CD14-positive monocyte (primary cell): ENCODE data around the gene RXRG. TPM values are rescaled to one million over a fixed set of nuclear protein-coding genes. Genes with fewer than 3 reads are reported as not detected.

Experiments
- DNase-seq, 3 donors: peaks; one replicate each; pipeline ENCODE4 v3.0.0-alpha.2; 2011 to 2022
- H2AFZ ChIP-seq: 2 replicates; pipeline ENCODE4 v1.6.0; 2012; ENCODE audit warnings: mild to moderate bottlenecking, low read depth, low read length, inconsistent platforms; ENCODE audit not compliant: insufficient read depth, poor library complexity, severe bottlenecking
- H3K27ac ChIP-seq, 2 donors: 1 replicate in 1 of 2; 2 replicates in 1 of 2; pipeline ENCODE4 v1.5.1; 2012 to 2013; ENCODE audit warnings: low read length in 2 of 2, control low read depth in 1 of 2, inconsistent platforms in 1 of 2, low read depth in 1 of 2, mild to moderate bottlenecking in 1 of 2
- H3K27me3 ChIP-seq, 2 donors: one replicate each; pipeline versions ENCODE4 v1.6.0 to v1.6.1; 2011 to 2013; ENCODE audit warnings: low read length in 2 of 2; ENCODE audit not compliant: control insufficient read depth in 2 of 2, insufficient read depth in 2 of 2
- H3K36me3 ChIP-seq, 2 donors: replicated peaks in 1 of 2; 1 replicate in 1 of 2; 2 replicates in 1 of 2; pipeline versions ENCODE4 v1.5.1 to v1.6.1; 2012 to 2013; ENCODE audit warnings: low read length in 2 of 2, control low read depth in 1 of 2, inconsistent platforms in 1 of 2, mild to moderate bottlenecking in 1 of 2; ENCODE audit not compliant: insufficient read depth in 2 of 2, control insufficient read depth in 1 of 2
- H3K4me1 ChIP-seq, 2 donors: 1 replicate in 1 of 2; 2 replicates in 1 of 2; pipeline versions ENCODE4 v1.5.1 to v1.6.1; 2012 to 2013; ENCODE audit warnings: low read length in 2 of 2, control low read depth in 1 of 2, inconsistent platforms in 1 of 2, mild to moderate bottlenecking in 1 of 2, moderate library complexity in 1 of 2; ENCODE audit not compliant: insufficient read depth in 2 of 2, control insufficient read depth in 1 of 2
- H3K4me2 ChIP-seq: replicated peaks from 2 replicates; pipeline ENCODE3; 2012; ENCODE audit warnings: low read length, moderate library complexity, mild to moderate bottlenecking; ENCODE audit not compliant: poor library complexity, severe bottlenecking; ENCODE audit errors: extremely low read depth
- H3K4me3 ChIP-seq, 3 experiments: fragments of 200-600 bp in 1 of 3; sonication (generic) in 1 of 3; replicated peaks in 1 of 3; 1 replicate in 2 of 3; 2 replicates in 1 of 3; pipeline ENCODE4 v1.5.1; 2011 to 2013; ENCODE audit warnings: low read length in 3 of 3, mild to moderate bottlenecking in 3 of 3, control low read depth in 2 of 3, low read depth in 2 of 3, inconsistent platforms in 1 of 3, moderate library complexity in 1 of 3
- H3K79me2 ChIP-seq: 2 replicates; pipeline ENCODE4 v1.6.0; 2012; ENCODE audit warnings: mild to moderate bottlenecking, control low read depth, inconsistent platforms, low read length, moderate library complexity; ENCODE audit not compliant: insufficient read depth
- H3K9ac ChIP-seq: 2 replicates; pipeline ENCODE4 v1.6.0; 2017; ENCODE audit warnings: low read length, mild to moderate bottlenecking; ENCODE audit not compliant: insufficient read depth, poor library complexity, severe bottlenecking
- H3K9me3 ChIP-seq, 2 donors: replicated peaks in 1 of 2; 1 replicate in 1 of 2; 2 replicates in 1 of 2; pipeline versions ENCODE4 v1.5.1 to v1.6.1; 2012 to 2013; ENCODE audit warnings: low read length in 2 of 2, control low read depth in 1 of 2; ENCODE audit not compliant: control insufficient read depth in 1 of 2, insufficient read depth in 1 of 2
- H4K20me1 ChIP-seq: 2 replicates; pipeline ENCODE4 v1.6.0; 2012; ENCODE audit warnings: mild to moderate bottlenecking, low read length, control low read depth, moderate library complexity; ENCODE audit not compliant: insufficient read depth
- H3K27ac Mint-ChIP-seq, 7 donors: one replicate each; pipeline ENCODE4 v1.8.0; 2020; ENCODE audit warnings: mild to moderate bottlenecking in 7 of 7, mixed read lengths in 7 of 7, moderate library complexity in 6 of 7, inconsistent platforms in 2 of 7
- H3K27me3 Mint-ChIP-seq, 3 donors: one replicate each; pipeline ENCODE4 v1.8.0; 2021 to 2022; ENCODE audit warnings: low read depth in 3 of 3, mild to moderate bottlenecking in 3 of 3, mixed read lengths in 3 of 3, moderate library complexity in 3 of 3, inconsistent platforms in 1 of 3
- H3K36me3 Mint-ChIP-seq, 2 donors: one replicate each; pipeline ENCODE4 v1.8.0; 2020; ENCODE audit warnings: mixed read lengths in 2 of 2, inconsistent platforms in 1 of 2, mild to moderate bottlenecking in 1 of 2
- H3K4me1 Mint-ChIP-seq: one replicate; pipeline ENCODE4 v1.8.0; 2020; ENCODE audit warnings: mild to moderate bottlenecking, mixed read lengths
- H3K4me3 Mint-ChIP-seq, 2 donors: one replicate each; pipeline ENCODE4 v1.8.0; 2020; ENCODE audit warnings: mild to moderate bottlenecking in 2 of 2, mixed read lengths in 2 of 2, moderate library complexity in 1 of 2
- H3K9me3 Mint-ChIP-seq, 7 donors: one replicate each; pipeline ENCODE4 v1.8.0; 2020 to 2022; ENCODE audit warnings: mixed read lengths in 7 of 7, mild to moderate bottlenecking in 6 of 7, moderate library complexity in 6 of 7, inconsistent platforms in 2 of 7
- WGBS: methylation state at CpG from one replicate; pipeline ENCODE4 v1.1.5; 2013; ENCODE audit warnings: missing lambda C conversion rate; ENCODE audit not compliant: insufficient coverage; 5-methylcytosine and 5-hydroxymethylcytosine counted together
- intact Hi-C, 2 donors: fragments of 100-400 bp; cut with micrococcal nuclease; formaldehyde crosslinking; loops; one replicate each; pipeline versions ENCODE4 v1.15.0 to v1.15.1; 2023
- polyA minus RNA-seq: library from RNA; depleted of rRNA, polyadenylated mRNA; stranded (reverse); fragments of >200 nt; gene quantifications from 2 replicates; pipeline ENCODE4 v1.2.3, GENCODE V29; 2012
- polyA plus RNA-seq, 3 donors: library from polyadenylated mRNA; depleted of rRNA in 1 of 3; unstranded in 2 of 3; stranded (reverse) in 1 of 3; fragments of 300-500 nt in 2 of 3; fragments of >200 nt in 1 of 3; fragmentation: Illumina TruSeq in 2 of 3; gene quantifications; 1 replicate in 2 of 3; 2 replicates in 1 of 3; pipeline ENCODE4 v1.2.3, GENCODE V29; 2012 to 2021
- total RNA-seq, 12 experiments: library from RNA in 1 of 12; stranded (reverse) in 1 of 12; fragments of 120-200 nt in 1 of 12; gene quantifications; one replicate each; pipeline ENCODE4 v1.2.4 and lab custom pipeline; 2013 to 2026; ENCODE audit warnings: mixed read lengths in 6 of 12, inconsistent platforms in 1 of 12
- TF ChIP-seq, protein P1 (sequence below): fragments of 200-600 bp; IDR thresholded peaks from one replicate; pipeline ENCODE4 v1.8.0; 2022; ENCODE audit warnings: antibody characterized with exemption, mild to moderate bottlenecking

The RXRG gene
- not detected for total RNA-seq (2013)
- polyA plus RNA-seq (not detected), polyA minus RNA-seq (not detected in 2 replicates), total RNA-seq (lab: John Stamatoyannopoulos, UW) (0 to 0.75 (median 0.03) reads per million in 11 experiments)

GRCh38 chr1:165444897-165445370 lies at the start of gene RXRG:
Gene RXRG (minus strand): TSS chr1:165445126. CDS start chr1:165444893, 233 bp downstream.
- H3K79me2 ChIP-seq: no peaks in the 10 kb centered on the region
- no peak within 1 kb of the TSS for H3K27ac ChIP-seq
- Mint-ChIP-seq H3K9me3 (peaks cover 0 to 8% (median 0%) of the 10 kb centered on the region in 7 donors), H3K27me3 (peaks cover 8 to 27% (median 19%) of the 10 kb centered on the region in 3 donors), H3K4me1 (no peaks in the 10 kb centered on the region), H3K4me3 (peak within 1 kb of the TSS in 1 of 2 donors; percentile 35), H3K36me3 (no peaks in the 10 kb centered on the region), H3K27ac (peak within 1 kb of the TSS in 1 of 7 donors; percentile 51)
- WGBS: 2% methylated on average over 24 of the region's 33 CpGs
- H3K27me3 ChIP-seq: peaks cover 77 to 80% of the 10 kb centered on the region in 2 donors
- no peak for DNase-seq
- no peaks in the 10 kb centered on the region for H4K20me1 ChIP-seq
- no peaks in the 10 kb centered on the region for H3K4me1 ChIP-seq
- intact Hi-C loops: no loop called here
- TF ChIP-seq, protein P1, sequence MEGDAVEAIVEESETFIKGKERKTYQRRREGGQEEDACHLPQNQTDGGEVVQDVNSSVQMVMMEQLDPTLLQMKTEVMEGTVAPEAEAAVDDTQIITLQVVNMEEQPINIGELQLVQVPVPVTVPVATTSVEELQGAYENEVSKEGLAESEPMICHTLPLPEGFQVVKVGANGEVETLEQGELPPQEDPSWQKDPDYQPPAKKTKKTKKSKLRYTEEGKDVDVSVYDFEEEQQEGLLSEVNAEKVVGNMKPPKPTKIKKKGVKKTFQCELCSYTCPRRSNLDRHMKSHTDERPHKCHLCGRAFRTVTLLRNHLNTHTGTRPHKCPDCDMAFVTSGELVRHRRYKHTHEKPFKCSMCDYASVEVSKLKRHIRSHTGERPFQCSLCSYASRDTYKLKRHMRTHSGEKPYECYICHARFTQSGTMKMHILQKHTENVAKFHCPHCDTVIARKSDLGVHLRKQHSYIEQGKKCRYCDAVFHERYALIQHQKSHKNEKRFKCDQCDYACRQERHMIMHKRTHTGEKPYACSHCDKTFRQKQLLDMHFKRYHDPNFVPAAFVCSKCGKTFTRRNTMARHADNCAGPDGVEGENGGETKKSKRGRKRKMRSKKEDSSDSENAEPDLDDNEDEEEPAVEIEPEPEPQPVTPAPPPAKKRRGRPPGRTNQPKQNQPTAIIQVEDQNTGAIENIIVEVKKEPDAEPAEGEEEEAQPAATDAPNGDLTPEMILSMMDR: no peak
- H2AFZ ChIP-seq: peak within 1 kb of the TSS; percentile 23
- peak within 1 kb of the TSS in 1 of 3 experiments; percentile 8 for H3K4me3 ChIP-seq
- H3K9me3 ChIP-seq: peaks cover 0 to 13% of the 10 kb centered on the region in 2 donors
- no peaks in the 10 kb centered on the region for H3K36me3 ChIP-seq
- H3K4me2 ChIP-seq: peak within 1 kb of the TSS; percentile 13
- no peak within 1 kb of the TSS for H3K9ac ChIP-seq

DNA sequence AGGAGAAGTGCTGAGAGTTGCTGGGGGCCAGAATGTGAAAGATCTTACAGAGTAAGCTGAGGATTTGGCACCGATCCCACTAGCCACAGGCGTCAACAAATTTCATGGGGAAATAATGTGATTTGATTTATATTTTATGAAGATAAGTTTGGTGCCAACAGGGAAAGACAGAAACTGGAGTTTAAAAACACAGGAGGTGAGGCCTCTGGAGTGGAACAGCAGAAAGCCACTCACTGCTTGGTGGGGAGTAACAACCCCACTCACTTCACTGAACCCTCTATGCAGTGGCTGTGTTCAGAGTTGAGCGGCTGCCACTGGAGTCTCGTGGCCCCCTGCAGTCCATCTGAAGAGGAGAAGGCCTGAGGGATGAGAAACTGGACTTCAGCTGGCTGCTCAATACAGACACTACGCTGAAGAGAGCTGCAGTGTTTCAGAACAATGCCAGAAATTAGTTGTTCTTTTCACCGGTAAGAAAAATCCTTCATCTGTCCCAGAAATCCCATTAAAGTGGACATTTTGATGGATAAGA lies 48.0 kb upstream of the RXRG start:
- no peaks in the 10 kb centered on the region for H4K20me1 ChIP-seq
- no peak overlapping the region for H2AFZ ChIP-seq
- DNase-seq: no peak
- H3K4me3 Mint-ChIP-seq: no peak overlapping the region
- no peaks in the 10 kb centered on the region for H3K79me2 ChIP-seq
- H3K36me3 Mint-ChIP-seq: no peaks in the 10 kb centered on the region
- H3K27me3 Mint-ChIP-seq: peaks cover 5 to 9% (median 9%) of the 10 kb centered on the region in 3 donors
- no peak overlapping the region for H3K9ac ChIP-seq
- TF ChIP-seq, protein P1: no peak
- no peaks in the 10 kb centered on the region for H3K36me3 ChIP-seq
- no peak overlapping the region for H3K4me2 ChIP-seq
- H3K27me3 ChIP-seq: peaks cover 2 to 3% of the 10 kb centered on the region in 2 donors
- H3K4me1 Mint-ChIP-seq: no peaks in the 10 kb centered on the region
- WGBS: 100% methylated on average over 2 of the region's 6 CpGs
- intact Hi-C loops: no loop called here
- H3K4me3 ChIP-seq: no peak overlapping the region
- H3K27ac Mint-ChIP-seq: no peak overlapping the region
- H3K9me3 ChIP-seq: no peaks in the 10 kb centered on the region
- no peaks in the 10 kb centered on the region for H3K9me3 Mint-ChIP-seq
- H3K4me1 ChIP-seq: no peaks in the 10 kb centered on the region
- no peak overlapping the region for H3K27ac ChIP-seq
